ENCODE measurements around the gene GPC6.

- TF ChIP-seq EZH2 (IDR thresholded peaks at IDR 0.05; ENCODE audit: insufficient read depth, poor library complexity, severe bottlenecking): no peak
- TF ChIP-seq EZH2phosphoT487 (IDR thresholded peaks at IDR 0.05; ENCODE audit: insufficient read depth, low read depth): no peak
Observed at GRCh38 chr13:93872786-93873347, 646.3 kb downstream of the GPC6 start.

Data from GM23248 (cell line).